SW480 (cell line): Measurements from ENCODE around the gene LECT2.

ENCODE experiments used
- DNase-seq: peaks from one replicate; pipeline ENCODE4 v3.0.0-alpha.2; 2016; ENCODE audit warnings: low spot score

The LECT2 gene

GRCh38 chr5:135934939-135935338, 19.8 kb downstream of the LECT2 start:
- DNase-seq = no peak

- DNase-seq = no peak
Observed at GRCh38 chr5:135930949-135931295, 23.9 kb downstream of the LECT2 start.

GRCh38 chr5:135930029-135930948, 24.5 kb downstream of the LECT2 start:
- no peak for DNase-seq

- no peak for DNase-seq
Observed at GRCh38 chr5:135921388-135921787, 33.4 kb downstream of the LECT2 start.

GRCh38 chr5:135920199-135920598, 34.6 kb downstream of the LECT2 start:
- no peak for DNase-seq

GRCh38 chr5:135916638-135917263, 38.0 kb downstream of the LECT2 start:
- no peak for DNase-seq

GRCh38 chr5:135915466-135916001, 39.2 kb downstream of the LECT2 start:
- no peak for DNase-seq

GRCh38 chr5:135913713-135914626, 40.8 kb downstream of the LECT2 start:
- no peak for DNase-seq

- DNase-seq = no peak
Observed at GRCh38 chr5:135905144-135905543, 49.6 kb downstream of the LECT2 start.

- no peak for DNase-seq
Observed at GRCh38 chr5:135901633-135902032, 53.1 kb downstream of the LECT2 start.

- DNase-seq = no peak
Observed at GRCh38 chr5:135900276-135900675, 54.5 kb downstream of the LECT2 start.

GRCh38 chr5:135898651-135899050, 56.1 kb downstream of the LECT2 start:
- DNase-seq = no peak
